ENCODE results near the gene ZNF718. TPM values are rescaled to one million over a fixed set of nuclear protein-coding genes. Genes with fewer than 3 reads are reported as not detected.

The ZNF718 gene
- total and polyA plus RNA-seq, 2 experiments from 2014 or later, result 9.7 to 35.1 TPM

DNA sequence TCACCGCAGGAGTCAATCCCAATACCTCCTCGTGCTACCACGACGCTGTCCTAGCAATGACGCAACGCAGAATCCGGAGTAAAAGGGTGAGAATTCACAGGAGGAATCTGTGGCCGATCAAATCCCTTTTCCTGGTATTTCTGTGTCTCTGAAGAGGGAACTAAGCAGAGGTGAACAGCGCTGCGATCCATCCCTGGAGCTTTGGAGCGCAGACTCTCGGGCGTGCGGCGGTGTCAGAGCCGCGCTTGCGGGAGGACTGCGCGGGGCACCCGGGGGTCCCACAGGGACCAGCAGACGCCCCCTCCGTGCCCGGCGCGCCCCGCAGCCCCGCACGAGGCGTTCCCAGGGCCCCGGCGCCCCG lies 17.2 kb upstream of the ZNF718 start:
- Histone ChIP-seq H3K27me3 (ENCODE audit: insufficient read depth) (peaks cover 84% of the 10 kb centered on the region), H3K27ac (ENCODE audit: low read depth) (no peak overlapping the region), H3K4me3 (peak overlapping the region; percentile 60), H2AFZ (peak overlapping the region; percentile 97), H3K9me2 (ENCODE audit: insufficient read depth) (no peaks in the 10 kb centered on the region; the same call in 1 of the 2 replicates), H3K79me2 (replicated peaks; ENCODE audit: insufficient read depth) (no peaks in the 10 kb centered on the region), H3K4me2 (peak overlapping the region; percentile 84), H4K20me1 (replicated peaks; ENCODE audit: insufficient read depth) (no peaks in the 10 kb centered on the region), H3F3A (replicated peaks; ENCODE audit: low read depth) (peaks cover 4% of the 10 kb centered on the region; the same call in 1 of the 2 replicates), H3K36me3 (ENCODE audit: insufficient read depth) (no peaks in the 10 kb centered on the region), H3K4me1 (ENCODE audit: insufficient read depth) (no peaks in the 10 kb centered on the region; the same call in 1 of the 2 replicates)
- H3K27me3 Mint-ChIP-seq (ENCODE audit: insufficient read depth, low read depth, poor library complexity), result peaks cover 52% of the 10 kb centered on the region
- ATAC-seq, result peak; percentile 50
- peaks cover 32% of the 10 kb centered on the region for H3K9me3 Mint-ChIP-seq
- peaks cover 4% of the 10 kb centered on the region; the same call in 1 of the 3 replicates for H3K4me1 Mint-ChIP-seq
- TF ChIP-seq ZNF462 (CRISPR knock-in tag; IDR thresholded peaks at IDR 0.05) (no peak), CREB1 (CRISPR knock-in tag; IDR thresholded peaks at IDR 0.05; ENCODE audit: low read depth) (no peak), NANOG (IDR thresholded peaks at IDR 0.05; ENCODE audit: borderline replicate concordance) (no peak), STAT1 (IDR thresholded peaks at IDR 0.05; ENCODE audit: unreplicated experiment) (no peak), ZNF331 (CRISPR knock-in tag; IDR thresholded peaks at IDR 0.05; ENCODE audit: low read depth) (no peak), EZH2 (IDR thresholded peaks at IDR 0.05; ENCODE audit: low read depth, unreplicated experiment) (peak; percentile 82), REST (IDR thresholded peaks at IDR 0.05; ENCODE audit: unreplicated experiment) (no peak)
- TF ChIP-seq, protein P1, sequence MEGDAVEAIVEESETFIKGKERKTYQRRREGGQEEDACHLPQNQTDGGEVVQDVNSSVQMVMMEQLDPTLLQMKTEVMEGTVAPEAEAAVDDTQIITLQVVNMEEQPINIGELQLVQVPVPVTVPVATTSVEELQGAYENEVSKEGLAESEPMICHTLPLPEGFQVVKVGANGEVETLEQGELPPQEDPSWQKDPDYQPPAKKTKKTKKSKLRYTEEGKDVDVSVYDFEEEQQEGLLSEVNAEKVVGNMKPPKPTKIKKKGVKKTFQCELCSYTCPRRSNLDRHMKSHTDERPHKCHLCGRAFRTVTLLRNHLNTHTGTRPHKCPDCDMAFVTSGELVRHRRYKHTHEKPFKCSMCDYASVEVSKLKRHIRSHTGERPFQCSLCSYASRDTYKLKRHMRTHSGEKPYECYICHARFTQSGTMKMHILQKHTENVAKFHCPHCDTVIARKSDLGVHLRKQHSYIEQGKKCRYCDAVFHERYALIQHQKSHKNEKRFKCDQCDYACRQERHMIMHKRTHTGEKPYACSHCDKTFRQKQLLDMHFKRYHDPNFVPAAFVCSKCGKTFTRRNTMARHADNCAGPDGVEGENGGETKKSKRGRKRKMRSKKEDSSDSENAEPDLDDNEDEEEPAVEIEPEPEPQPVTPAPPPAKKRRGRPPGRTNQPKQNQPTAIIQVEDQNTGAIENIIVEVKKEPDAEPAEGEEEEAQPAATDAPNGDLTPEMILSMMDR (conservative IDR thresholded peaks at IDR 0.05; ENCODE audit: low read depth in 2 of 2), result no peak
- peaks cover 9% of the 10 kb centered on the region; the same call in 2 of the 3 replicates for H3K36me3 Mint-ChIP-seq (ENCODE audit: low read depth)
- peak overlapping the region; percentile 57 for H3K4me3 Mint-ChIP-seq
- DNase-seq (ENCODE audit: low spot score), result peak; percentile 36
- H3K27ac Mint-ChIP-seq, result no peak overlapping the region

Data from GM23338 (cell line).